Ecto neural progenitor cell (in vitro differentiated cells): Measurements from ENCODE around the gene KCNK18.

ENCODE experiments used
- DNase-seq: peaks from one replicate; pipeline ENCODE4 v3.0.0-alpha.2; 2018; ENCODE audit warnings: low spot score

KCNK18 gene

GRCh38 chr10:117197189-117197588, at the start of gene KCNK18:
Gene KCNK18, plus strand, starts transcription at chr10:117197489. Its CDS starts 0 bp downstream, at chr10:117197489.
- no peak for DNase-seq

GRCh38 chr10:117148284-117148683, 49.0 kb upstream of the KCNK18 start:
- no peak for DNase-seq

- no peak for DNase-seq
Measured at GRCh38 chr10:117152668-117153067, 44.6 kb upstream of the KCNK18 start.

- no peak for DNase-seq
Measured at GRCh38 chr10:117158297-117158696, 39.0 kb upstream of the KCNK18 start.

- no peak for DNase-seq
Measured at GRCh38 chr10:117159390-117159789, 37.9 kb upstream of the KCNK18 start.

- no peak for DNase-seq
Measured at GRCh38 chr10:117160567-117160966, 36.7 kb upstream of the KCNK18 start.

GRCh38 chr10:117161386-117162033, 35.8 kb upstream of the KCNK18 start:
- DNase-seq: no peak

GRCh38 chr10:117162093-117163060, 34.9 kb upstream of the KCNK18 start:
- DNase-seq: peak; percentile 50

GRCh38 chr10:117163061-117163953, 34.0 kb upstream of the KCNK18 start:
- peak; percentile 89 for DNase-seq

- DNase-seq: no peak
Measured at GRCh38 chr10:117163954-117164548, 33.2 kb upstream of the KCNK18 start.

GRCh38 chr10:117164592-117165537, 32.4 kb upstream of the KCNK18 start:
- DNase-seq: peak; percentile 54

GRCh38 chr10:117165538-117166417, 31.5 kb upstream of the KCNK18 start:
- DNase-seq: peak; percentile 88

- DNase-seq: no peak
Measured at GRCh38 chr10:117166418-117167345, 30.6 kb upstream of the KCNK18 start.

- peak; percentile 52 for DNase-seq
Measured at GRCh38 chr10:117167346-117167788, 29.9 kb upstream of the KCNK18 start.

GRCh38 chr10:117167789-117168674, 29.3 kb upstream of the KCNK18 start:
- DNase-seq: peak; percentile 89

- peak; percentile 57 for DNase-seq
Measured at GRCh38 chr10:117168729-117169128, 28.6 kb upstream of the KCNK18 start.

- DNase-seq: no peak
Measured at GRCh38 chr10:117169480-117169879, 27.8 kb upstream of the KCNK18 start.
